Measurements from ENCODE around the gene MSL2. TPM values are rescaled to one million over a fixed set of nuclear protein-coding genes. Genes with fewer than 3 reads are reported as not detected.

MSL2 gene
- total and polyA plus RNA-seq, 2 of the 8 experiments (the other 6 are each of a cell fraction or from before 2014, with no cell fraction given): 9.1 to 41.8 TPM

GRCh38 chr3:136177876-136178275, 18.3 kb downstream of the MSL2 start:
- 94% methylated on average over 4 of the region's 4 CpGs; no CpG with 5 or more reads in 1 of the 2 experiments for WGBS, 2 experiments (ENCODE audit: extremely low coverage in 1 of 2, insufficient coverage in 1 of 2, insufficient read length in 1 of 2, insufficient replicate concordance in 2 of 2, low coverage in 1 of 2, low lambda C conversion rate in 2 of 2, missing lambda C conversion rate in 1 of 2)
- no peak for TF ChIP-seq RFX5 (IDR thresholded peaks at IDR 0.05; ENCODE audit: borderline replicate concordance, low read depth, low read length)

More at GRCh38 chr3:136177876-136178275, 18.3 kb downstream of the MSL2 start:
- no peak overlapping the region for H2AK5ac ChIP-seq (ENCODE audit: low read depth, low read length)
- no peak overlapping the region for H4K5ac ChIP-seq (ENCODE audit: insufficient read length, low read depth, low read length)
- no peak overlapping the region for H3K18ac ChIP-seq (ENCODE audit: extremely low read depth, low read length)
- H3K4me3 ChIP-seq (ENCODE audit: extremely low read depth in 1 of 4, insufficient read depth in 2 of 4, low read depth in 3 of 4, low read length in 4 of 4): no peak overlapping the region
- no peak overlapping the region for H2BK12ac ChIP-seq (ENCODE audit: low read depth, low read length)
- H3K23ac ChIP-seq (ENCODE audit: insufficient read length): no peak overlapping the region
- H3K56ac ChIP-seq (replicated peaks; ENCODE audit: insufficient read length, low read depth, low read length): no peak overlapping the region
- peaks cover 24 to 97% of the 10 kb centered on the region in 2 experiments for H3K79me2 ChIP-seq (ENCODE audit: control insufficient read depth in 1 of 2, insufficient read depth in 2 of 2, low read length in 2 of 2)
- H2BK5ac ChIP-seq (ENCODE audit: low read depth, low read length): no peak overlapping the region
- peaks cover 2% of the 10 kb centered on the region; the same call in 1 of the 2 replicates for H3K79me1 ChIP-seq (ENCODE audit: low read depth, low read length)
- H3K9ac ChIP-seq (replicated peaks in 1 of 4; ENCODE audit: extremely low read depth in 1 of 4, low read depth in 3 of 4, low read length in 3 of 4): no peak overlapping the region
- H2BK120ac ChIP-seq (replicated peaks; ENCODE audit: low read depth, low read length): no peak overlapping the region
- H3K14ac ChIP-seq (ENCODE audit: insufficient read length): no peak overlapping the region
- H2BK20ac ChIP-seq (ENCODE audit: low read length): no peak overlapping the region
- no peak overlapping the region for H3K27ac ChIP-seq (ENCODE audit: low read depth, low read length)
- no peak overlapping the region for H2AFZ ChIP-seq (ENCODE audit: low read length)
- ChIA-PET POLR2A (ENCODE audit: partially characterized antibody) (interaction anchor here (1.2 to 12.1 kb wide), 3 partner anchors 10 to 18 kb away, joined by 3 to 86 read pairs (median 3); partner anchors contain the start of gene MSL2), CTCF (ENCODE audit: partially characterized antibody) (interaction anchor here (0.9 to 1.0 kb wide), 2 partner anchors 12 to 843 kb away, joined by 3 read pairs; no protein-coding TSS in a partner anchor)
- no peaks in the 10 kb centered on the region; the same call in 1 of the 2 replicates for H3K23me2 ChIP-seq (ENCODE audit: low read depth, low read length)
- no peak for DNase-seq (ENCODE audit: low read depth in 1 of 2, low spot score in 2 of 2)
- no peak for FAIRE-seq
- H3K4me2 ChIP-seq (ENCODE audit: insufficient read depth in 1 of 2, low read depth in 2 of 2, low read length in 2 of 2): no peak overlapping the region
- no peaks in the 10 kb centered on the region for H3K36me3 ChIP-seq (ENCODE audit: control insufficient read depth in 2 of 4, insufficient read depth in 4 of 4, low read length in 3 of 4)
- H4K20me1 ChIP-seq (replicated peaks in 1 of 2; ENCODE audit: control insufficient read depth in 1 of 2, insufficient read depth in 2 of 2, low read length in 2 of 2): peaks cover 13 to 21% of the 10 kb centered on the region in 2 experiments
- H4K8ac ChIP-seq (ENCODE audit: extremely low read depth, insufficient read depth, low read length): no peak overlapping the region
- no peak overlapping the region for H4K91ac ChIP-seq (replicated peaks; ENCODE audit: insufficient read length, low read length)
- no peaks in the 10 kb centered on the region for H3K27me3 ChIP-seq (replicated peaks in 1 of 4; ENCODE audit: control insufficient read depth in 3 of 4, extremely low read depth in 1 of 4, insufficient read depth in 3 of 4, low read length in 3 of 4)
- H3K9me3 ChIP-seq (ENCODE audit: insufficient read depth in 2 of 2, low read depth in 1 of 2, low read length in 1 of 2): no peaks in the 10 kb centered on the region
- H3K4ac ChIP-seq (replicated peaks; ENCODE audit: insufficient read length, low read depth, low read length): no peak overlapping the region
- H2BK15ac ChIP-seq (ENCODE audit: low read length): no peak overlapping the region
- H3K4me1 ChIP-seq (replicated peaks in 1 of 4; ENCODE audit: control insufficient read depth in 3 of 4, insufficient read depth in 4 of 4, low read length in 3 of 4): peaks cover 0 to 3% (median 0%) of the 10 kb centered on the region in 4 experiments; a peak in 1 of 7 replicates
